H1 (cell line): Measurements from ENCODE around the gene MAPRE3. TPM values are rescaled to one million over a fixed set of nuclear protein-coding genes. Genes with fewer than 3 reads are reported as not detected.

Experiments
- CTCF ChIA-PET: fragments of 300-600 bp; sonication (Branson Sonifier 250); formaldehyde crosslinking; loops from one replicate; lab custom pipeline; 2021; ENCODE audit not compliant: partially characterized antibody; lab: Charles Lee
- POLR2A ChIA-PET: fragments of 300-600 bp; sonication (Branson Sonifier 250); formaldehyde crosslinking; loops from one replicate; lab custom pipeline; 2021; ENCODE audit warnings: inconsistent platforms; ENCODE audit not compliant: partially characterized antibody; lab: Charles Lee
- DNase-seq, 2 experiments: peaks; one replicate each; pipeline versions ENCODE4 v3.0.0 to v3.0.0-alpha.2; 2010 to 2022; ENCODE audit warnings: low spot score in 2 of 2, low read depth in 1 of 2, mixed read lengths in 1 of 2
- FAIRE-seq: peaks from 2 replicates; lab custom pipeline; 2011; peaks lifted over from hg19 to GRCh38; lab: Jason Lieb, UNC
- H2AFZ ChIP-seq: 2 replicates; pipeline ENCODE4 v1.8.1; 2012; ENCODE audit warnings: low read length, inconsistent platforms
- H2AK5ac ChIP-seq: 2 replicates; pipeline ENCODE4 v1.6.1; 2013; ENCODE audit warnings: low read depth, low read length
- H2BK120ac ChIP-seq: replicated peaks from 2 replicates; pipeline ENCODE3; 2013; ENCODE audit warnings: low read depth, low read length, inconsistent platforms
- H2BK12ac ChIP-seq: 2 replicates; pipeline ENCODE4 v1.6.1; 2013; ENCODE audit warnings: low read depth, low read length
- H2BK15ac ChIP-seq: 2 replicates; pipeline ENCODE4 v1.6.1; 2013; ENCODE audit warnings: low read length
- H2BK20ac ChIP-seq: 2 replicates; pipeline ENCODE4 v1.6.1; 2013; ENCODE audit warnings: low read length
- H2BK5ac ChIP-seq: 2 replicates; pipeline ENCODE4 v1.6.1; 2013; ENCODE audit warnings: low read depth, low read length
- H3K14ac ChIP-seq: 2 replicates; pipeline ENCODE4 v1.6.1; 2013; ENCODE audit warnings: inconsistent platforms; ENCODE audit not compliant: insufficient read length
- H3K18ac ChIP-seq: 2 replicates; pipeline ENCODE4 v1.6.1; 2013; ENCODE audit warnings: low read length; ENCODE audit errors: extremely low read depth
- H3K23ac ChIP-seq: 2 replicates; pipeline ENCODE4 v1.6.1; 2013; ENCODE audit warnings: inconsistent platforms; ENCODE audit not compliant: insufficient read length
- H3K23me2 ChIP-seq: 2 replicates; pipeline ENCODE4 v1.6.1; 2013; ENCODE audit warnings: low read depth, low read length
- H3K27ac ChIP-seq: 2 replicates; pipeline ENCODE4 v1.6.1; 2011; ENCODE audit warnings: low read depth, low read length, inconsistent platforms
- H3K27me3 ChIP-seq, 4 experiments: replicated peaks in 1 of 4; 1 replicate in 1 of 4; 2 replicates in 3 of 4; pipeline versions ENCODE4 v1.6.1 to v1.8.1; 2011 to 2013; ENCODE audit warnings: low read length in 3 of 4, mild to moderate bottlenecking in 3 of 4, inconsistent platforms in 2 of 4, mixed read lengths in 2 of 4, moderate library complexity in 1 of 4; ENCODE audit not compliant: control insufficient read depth in 3 of 4, insufficient read depth in 3 of 4; ENCODE audit errors: extremely low read depth in 1 of 4
- H3K36me3 ChIP-seq, 4 experiments: 2 replicates each; pipeline versions ENCODE4 v1.6.1 to v1.8.1; 2011 to 2013; ENCODE audit warnings: mild to moderate bottlenecking in 4 of 4, low read length in 3 of 4, moderate library complexity in 2 of 4, control low read depth in 1 of 4, inconsistent platforms in 1 of 4; ENCODE audit not compliant: insufficient read depth in 4 of 4, control insufficient read depth in 2 of 4
- H3K4ac ChIP-seq: replicated peaks from 2 replicates; pipeline ENCODE3; 2013; ENCODE audit warnings: low read length, low read depth, mixed read lengths, inconsistent platforms; ENCODE audit not compliant: insufficient read length
- H3K4me1 ChIP-seq, 4 experiments: replicated peaks in 1 of 4; 1 replicate in 1 of 4; 2 replicates in 3 of 4; pipeline versions ENCODE4 v1.6.1 to v1.8.1; 2011 to 2013; ENCODE audit warnings: low read length in 3 of 4, inconsistent platforms in 2 of 4, mixed read lengths in 1 of 4; ENCODE audit not compliant: insufficient read depth in 4 of 4, control insufficient read depth in 3 of 4
- H3K4me2 ChIP-seq, 2 experiments: 2 replicates each; pipeline versions ENCODE4 v1.6.1 to v1.8.1; 2011 to 2013; ENCODE audit warnings: low read depth in 2 of 2, low read length in 2 of 2, control low read depth in 1 of 2, inconsistent platforms in 1 of 2, mild to moderate bottlenecking in 1 of 2; ENCODE audit not compliant: insufficient read depth in 1 of 2
- H3K4me3 ChIP-seq, 4 experiments: fragments of 200-600, 300-600 bp in 1 of 4; sonication (generic), shearing (Covaris generic), sonication (Bioruptor Twin) in 1 of 4; 2 replicates each; pipeline versions ENCODE4 v1.5.1 to v1.8.1; 2011 to 2016; ENCODE audit warnings: low read length in 4 of 4, low read depth in 3 of 4, control low read depth in 2 of 4, inconsistent platforms in 2 of 4, mild to moderate bottlenecking in 2 of 4, mixed read lengths in 1 of 4, moderate library complexity in 1 of 4; ENCODE audit not compliant: insufficient read depth in 2 of 4; ENCODE audit errors: extremely low read depth in 1 of 4
- H3K56ac ChIP-seq: replicated peaks from 2 replicates; pipeline ENCODE3; 2013; ENCODE audit warnings: low read depth, mild to moderate bottlenecking, mixed read lengths, low read length, inconsistent platforms; ENCODE audit not compliant: insufficient read length
- H3K79me1 ChIP-seq: 2 replicates; pipeline ENCODE4 v1.6.1; 2013; ENCODE audit warnings: low read depth, low read length, control low read depth
- H3K79me2 ChIP-seq, 2 experiments: 2 replicates each; pipeline versions ENCODE4 v1.6.1 to v1.8.1; 2012 to 2013; ENCODE audit warnings: low read length in 2 of 2, mild to moderate bottlenecking in 2 of 2, inconsistent platforms in 1 of 2; ENCODE audit not compliant: insufficient read depth in 2 of 2, control insufficient read depth in 1 of 2
- H3K9ac ChIP-seq, 4 experiments: replicated peaks in 1 of 4; 1 replicate in 1 of 4; 2 replicates in 3 of 4; pipeline versions ENCODE4 v1.6.1 to v1.8.1; 2011 to 2013; ENCODE audit warnings: low read depth in 3 of 4, low read length in 3 of 4, control low read depth in 2 of 4, mild to moderate bottlenecking in 2 of 4, moderate library complexity in 2 of 4, inconsistent platforms in 1 of 4; ENCODE audit errors: extremely low read depth in 1 of 4
- H3K9me3 ChIP-seq, 2 experiments: 2 replicates each; pipeline versions ENCODE4 v1.6.1 to v1.8.1; 2012 to 2013; ENCODE audit warnings: mild to moderate bottlenecking in 2 of 2, moderate library complexity in 2 of 2, control low read depth in 1 of 2, inconsistent platforms in 1 of 2, low read depth in 1 of 2, low read length in 1 of 2, mixed read lengths in 1 of 2; ENCODE audit not compliant: insufficient read depth in 2 of 2
- H4K20me1 ChIP-seq, 2 experiments: replicated peaks in 1 of 2; 2 replicates each; pipeline versions ENCODE3 to v1.8.1; 2011 to 2013; ENCODE audit warnings: inconsistent platforms in 2 of 2, low read length in 2 of 2, mild to moderate bottlenecking in 1 of 2; ENCODE audit not compliant: insufficient read depth in 2 of 2, control insufficient read depth in 1 of 2
- H4K5ac ChIP-seq: 2 replicates; pipeline ENCODE4 v1.6.1; 2013; ENCODE audit warnings: low read length, low read depth, mixed read lengths, inconsistent platforms; ENCODE audit not compliant: insufficient read length
- H4K8ac ChIP-seq: 2 replicates; pipeline ENCODE4 v1.8.0; 2013; ENCODE audit warnings: mild to moderate bottlenecking, moderate library complexity, low read length, inconsistent platforms; ENCODE audit not compliant: insufficient read depth; ENCODE audit errors: extremely low read depth
- H4K91ac ChIP-seq: replicated peaks from 2 replicates; pipeline ENCODE3; 2013; ENCODE audit warnings: low read length, mixed read lengths, inconsistent platforms; ENCODE audit not compliant: insufficient read length
- ASH2L ChIP-seq: fragments of 200-600, 300-600 bp; sonication (generic); IDR thresholded peaks from one replicate; pipeline ENCODE4 v1.7.1; 2017; ENCODE audit warnings: low read length
- BACH1 ChIP-seq: IDR thresholded peaks from 2 replicates; pipeline ENCODE4 v1.6.1; 2012; ENCODE audit warnings: low read length, improper control_type of control experiment
- BRCA1 ChIP-seq: IDR thresholded peaks from 2 replicates; pipeline ENCODE4 v1.6.1; 2012; ENCODE audit warnings: low read depth, low read length, improper control_type of control experiment
- EP300 ChIP-seq, 2 experiments: IDR thresholded peaks; 1 replicate in 1 of 2; 2 replicates in 1 of 2; pipeline ENCODE4 v1.6.1; 2011 to 2012; ENCODE audit warnings: low read depth in 2 of 2, low read length in 2 of 2, mild to moderate bottlenecking in 2 of 2, borderline replicate concordance in 1 of 2, inconsistent platforms in 1 of 2, moderate library complexity in 1 of 2
- JUND ChIP-seq: IDR thresholded peaks from 2 replicates; pipeline ENCODE4 v1.6.1; 2011; ENCODE audit warnings: mild to moderate bottlenecking, improper control_type of control experiment, low read length
- NANOG ChIP-seq: IDR thresholded peaks from 2 replicates; pipeline ENCODE4 v1.6.1; 2011; ENCODE audit warnings: low read length, low read depth, mild to moderate bottlenecking, inconsistent platforms; ENCODE audit not compliant: insufficient read depth, poor library complexity, severe bottlenecking
- PHF8 ChIP-seq: fragments of 200-600 bp; sonication (generic); conservative IDR thresholded peaks from 2 replicates; pipeline ENCODE4 v1.7.1; 2012; ENCODE audit warnings: low read depth, mild to moderate bottlenecking, inconsistent platforms, low read length, moderate library complexity
- RBBP5 ChIP-seq: IDR thresholded peaks from 2 replicates; pipeline ENCODE4 v1.7.1; 2012; ENCODE audit warnings: low read depth, mild to moderate bottlenecking, inconsistent platforms, low read length, moderate library complexity, borderline replicate concordance
- SAP30 ChIP-seq: fragments of 300-600 bp; sonication (generic); IDR thresholded peaks from 2 replicates; pipeline ENCODE4 v1.7.1; 2012; ENCODE audit warnings: low read length, moderate library complexity, mild to moderate bottlenecking, inconsistent platforms; ENCODE audit not compliant: insufficient read depth, insufficient replicate concordance
- TAF7 ChIP-seq: optimal IDR thresholded peaks from 2 replicates; pipeline ENCODE3; 2011; ENCODE audit warnings: low read depth, mild to moderate bottlenecking, inconsistent platforms, low read length, moderate library complexity, borderline replicate concordance
- TEAD4 ChIP-seq: IDR thresholded peaks from 2 replicates; pipeline ENCODE4 v1.6.1; 2012; ENCODE audit warnings: low read depth, low read length, inconsistent platforms, mixed read lengths
- WGBS, 2 experiments: shearing (Covaris generic) in 1 of 2; methylation state at CpG; one replicate each; pipeline versions ENCODE4 v1.1.6 to v1.1.7; 2013 to 2015; ENCODE audit warnings: low lambda C conversion rate in 2 of 2, mixed read lengths in 2 of 2, inconsistent platforms in 1 of 2, low coverage in 1 of 2, missing lambda C conversion rate in 1 of 2; ENCODE audit not compliant: insufficient replicate concordance in 2 of 2, insufficient coverage in 1 of 2, insufficient read length in 1 of 2; ENCODE audit errors: extremely low coverage in 1 of 2, missing lambda C conversion rate in 1 of 2; 5-methylcytosine and 5-hydroxymethylcytosine counted together
- polyA plus RNA-seq, 7 experiments: library from polyadenylated mRNA; depleted of rRNA in 3 of 7; stranded (reverse) in 5 of 7; unstranded in 2 of 7; fragments of >200 nt in 5 of 7; fragments of 200-250 nt in 2 of 7; gene quantifications; 1 replicate in 5 of 7; 2 replicates in 1 of 7; 4 replicates in 1 of 7; pipeline versions ENCODE4 v1.2.1 to v1.2.3, GENCODE V29; 2011 to 2013; ENCODE audit warnings: missing spikeins in 2 of 7, mixed read lengths in 2 of 7
- total RNA-seq: library from RNA; stranded (reverse); fragmentation: NEBNext Ultra II Directional; extraction: Animal tissue kit (Norgen Biotek cat#: 25700); gene quantifications from 2 replicates; pipeline ENCODE4 v1.2.1, GENCODE V29; 2021

MAPRE3 gene
- total and polyA plus RNA-seq, 2 of the 8 experiments (the other 6 are each of a cell fraction or from before 2014, with no cell fraction given), result 4.9 to 6.6 TPM

- Histone ChIP-seq H3K79me1 (no peaks in the 10 kb centered on the region), H2BK5ac (no peak overlapping the region), H3K36me3 (no peaks in the 10 kb centered on the region), H4K20me1 (no peaks in the 10 kb centered on the region), H4K8ac (no peak overlapping the region), H4K5ac (no peak overlapping the region), H3K18ac (no peak overlapping the region), H3K9me3 (no peaks in the 10 kb centered on the region), H3K4me2 (no peak overlapping the region), H3K27ac (no peak overlapping the region), H3K27me3 (no peaks in the 10 kb centered on the region), H3K56ac (no peak overlapping the region), H3K23me2 (no peaks in the 10 kb centered on the region; the same call in 1 of the 2 replicates), H2BK12ac (no peak overlapping the region), H3K4me1 (no peaks in the 10 kb centered on the region), H4K91ac (no peak overlapping the region), H3K14ac (no peak overlapping the region), H2BK15ac (no peak overlapping the region), H3K23ac (no peak overlapping the region), H3K4ac (no peak overlapping the region), H2BK20ac (no peak overlapping the region), H3K79me2 (no peaks in the 10 kb centered on the region), H3K9ac (no peak overlapping the region), H2AK5ac (no peak overlapping the region), H3K4me3 (no peak overlapping the region), H2AFZ (no peak overlapping the region), H2BK120ac (no peak overlapping the region)
- DNase-seq, result no peak
- WGBS, 2 experiments, result 81% methylated on average over 3 of the region's 3 CpGs; no CpG with 5 or more reads in 1 of the 2 experiments
- POLR2A ChIA-PET, result interaction anchor here (0.7 to 2.2 kb wide), 6 partner anchors 9 to 82 kb away, joined by 3 to 12 read pairs (median 3); partner anchors contain the start of gene MAPRE3
- CTCF ChIA-PET, result interaction anchor here (0.7 to 5.9 kb wide), 13 partner anchors 11 to 137 kb away, joined by 3 to 47 read pairs (median 11); no protein-coding TSS in a partner anchor
- FAIRE-seq, result no peak
- no peak for TF ChIP-seq JUND
- TF ChIP-seq BACH1, result no peak
- no peak for TF ChIP-seq ASH2L
- no peak for TF ChIP-seq TAF7
- TF ChIP-seq PHF8, result no peak
- no peak for TF ChIP-seq SAP30
- no peak for TF ChIP-seq BRCA1
- no peak for TF ChIP-seq TEAD4
- TF ChIP-seq NANOG, result no peak
- TF ChIP-seq EP300 (IDR thresholded peaks at IDR 0.05; ENCODE audit: borderline replicate concordance in 1 of 2, low read depth in 2 of 2, low read length in 2 of 2), result no peak
- TF ChIP-seq RBBP5, result no peak
Measured at GRCh38 chr2:26983746-26984145, 13.3 kb downstream of the MAPRE3 start.
